Measurements from ENCODE around the gene KRT2.

Gene KRT2

DNA sequence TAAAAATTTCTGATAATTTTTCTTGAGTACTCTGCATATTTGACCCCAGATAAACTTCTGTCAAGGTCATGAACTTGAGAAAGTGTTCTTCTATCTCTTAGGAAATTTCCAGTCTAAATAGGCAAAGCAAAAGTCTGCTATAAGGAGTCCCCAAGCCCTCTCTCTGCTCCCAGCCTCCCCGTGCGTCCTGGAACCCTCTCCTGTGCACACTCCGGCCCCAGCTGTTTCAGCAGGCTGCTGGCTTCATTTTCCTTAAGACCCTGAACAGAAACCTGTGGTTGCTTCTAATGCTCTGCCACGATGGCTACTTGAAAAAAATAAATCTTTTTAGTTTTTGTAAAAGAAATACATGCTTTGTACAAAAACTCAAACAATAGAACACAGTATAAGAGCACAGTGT, 14.7 kb downstream of the KRT2 start:
- TF ChIP-seq EGR1 (IDR thresholded peaks at IDR 0.05) (no peak), ZBTB7A (IDR thresholded peaks at IDR 0.05; ENCODE audit: low read depth) (no peak), RAD21 (IDR thresholded peaks at IDR 0.05; ENCODE audit: low read depth) (no peak), TAF1 (IDR thresholded peaks at IDR 0.05; ENCODE audit: low read depth) (no peak), EP300 (IDR thresholded peaks at IDR 0.05; ENCODE audit: borderline replicate concordance) (no peak), YY1 (IDR thresholded peaks at IDR 0.05; ENCODE audit: low read depth) (no peak), CEBPB (IDR thresholded peaks at IDR 0.05) (no peak), TEAD4 (IDR thresholded peaks at IDR 0.05) (no peak), NFIC (IDR thresholded peaks at IDR 0.05) (no peak), FOXM1 (IDR thresholded peaks at IDR 0.05; ENCODE audit: borderline replicate concordance, low read depth) (no peak), CREB1 (IDR thresholded peaks at IDR 0.05; ENCODE audit: low read depth) (no peak), TCF12 (IDR thresholded peaks at IDR 0.05; ENCODE audit: low read depth) (no peak)
- TF ChIP-seq, protein P1, sequence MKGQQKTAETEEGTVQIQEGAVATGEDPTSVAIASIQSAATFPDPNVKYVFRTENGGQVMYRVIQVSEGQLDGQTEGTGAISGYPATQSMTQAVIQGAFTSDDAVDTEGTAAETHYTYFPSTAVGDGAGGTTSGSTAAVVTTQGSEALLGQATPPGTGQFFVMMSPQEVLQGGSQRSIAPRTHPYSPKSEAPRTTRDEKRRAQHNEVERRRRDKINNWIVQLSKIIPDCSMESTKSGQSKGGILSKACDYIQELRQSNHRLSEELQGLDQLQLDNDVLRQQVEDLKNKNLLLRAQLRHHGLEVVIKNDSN (IDR thresholded peaks at IDR 0.05), result no peak
- TF ChIP-seq, protein P2, sequence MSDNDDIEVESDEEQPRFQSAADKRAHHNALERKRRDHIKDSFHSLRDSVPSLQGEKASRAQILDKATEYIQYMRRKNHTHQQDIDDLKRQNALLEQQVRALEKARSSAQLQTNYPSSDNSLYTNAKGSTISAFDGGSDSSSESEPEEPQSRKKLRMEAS (IDR thresholded peaks at IDR 0.05), result no peak
- TF ChIP-seq, protein P3, sequence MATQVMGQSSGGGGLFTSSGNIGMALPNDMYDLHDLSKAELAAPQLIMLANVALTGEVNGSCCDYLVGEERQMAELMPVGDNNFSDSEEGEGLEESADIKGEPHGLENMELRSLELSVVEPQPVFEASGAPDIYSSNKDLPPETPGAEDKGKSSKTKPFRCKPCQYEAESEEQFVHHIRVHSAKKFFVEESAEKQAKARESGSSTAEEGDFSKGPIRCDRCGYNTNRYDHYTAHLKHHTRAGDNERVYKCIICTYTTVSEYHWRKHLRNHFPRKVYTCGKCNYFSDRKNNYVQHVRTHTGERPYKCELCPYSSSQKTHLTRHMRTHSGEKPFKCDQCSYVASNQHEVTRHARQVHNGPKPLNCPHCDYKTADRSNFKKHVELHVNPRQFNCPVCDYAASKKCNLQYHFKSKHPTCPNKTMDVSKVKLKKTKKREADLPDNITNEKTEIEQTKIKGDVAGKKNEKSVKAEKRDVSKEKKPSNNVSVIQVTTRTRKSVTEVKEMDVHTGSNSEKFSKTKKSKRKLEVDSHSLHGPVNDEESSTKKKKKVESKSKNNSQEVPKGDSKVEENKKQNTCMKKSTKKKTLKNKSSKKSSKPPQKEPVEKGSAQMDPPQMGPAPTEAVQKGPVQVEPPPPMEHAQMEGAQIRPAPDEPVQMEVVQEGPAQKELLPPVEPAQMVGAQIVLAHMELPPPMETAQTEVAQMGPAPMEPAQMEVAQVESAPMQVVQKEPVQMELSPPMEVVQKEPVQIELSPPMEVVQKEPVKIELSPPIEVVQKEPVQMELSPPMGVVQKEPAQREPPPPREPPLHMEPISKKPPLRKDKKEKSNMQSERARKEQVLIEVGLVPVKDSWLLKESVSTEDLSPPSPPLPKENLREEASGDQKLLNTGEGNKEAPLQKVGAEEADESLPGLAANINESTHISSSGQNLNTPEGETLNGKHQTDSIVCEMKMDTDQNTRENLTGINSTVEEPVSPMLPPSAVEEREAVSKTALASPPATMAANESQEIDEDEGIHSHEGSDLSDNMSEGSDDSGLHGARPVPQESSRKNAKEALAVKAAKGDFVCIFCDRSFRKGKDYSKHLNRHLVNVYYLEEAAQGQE (IDR thresholded peaks at IDR 0.05; ENCODE audit: low read depth), result no peak

DNA sequence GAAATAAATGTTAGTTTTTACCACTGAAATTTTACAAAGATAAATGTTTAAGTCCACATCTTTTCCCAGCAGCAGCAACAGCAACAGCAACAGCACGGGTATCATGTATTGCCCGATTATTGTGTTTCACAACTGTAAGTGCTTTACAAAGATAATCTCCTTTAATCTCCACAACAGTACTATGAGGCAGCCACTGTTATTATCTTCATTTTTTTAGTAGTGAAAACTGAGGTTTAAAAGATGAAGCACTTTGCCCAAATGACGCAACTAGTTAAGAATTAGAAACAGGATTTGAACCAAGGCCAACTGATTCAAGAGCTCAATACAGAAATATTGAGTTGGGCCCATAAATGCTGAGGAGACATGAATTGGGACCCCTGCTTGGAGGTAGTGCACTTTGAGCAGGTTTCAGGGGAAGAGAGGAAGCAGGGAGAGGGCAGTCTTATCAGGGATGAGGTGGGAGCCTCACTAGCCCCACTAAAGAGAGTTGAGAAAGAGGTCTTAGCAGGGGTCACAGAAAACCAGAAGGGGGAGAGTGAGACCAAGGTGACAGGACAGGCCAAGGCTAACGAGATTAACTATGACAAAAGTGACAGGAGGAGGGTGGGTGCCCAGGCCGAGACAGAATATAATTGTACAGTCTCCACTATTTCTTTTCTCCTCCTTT, 15.3 kb downstream of the KRT2 start:
- TF ChIP-seq NFIC (IDR thresholded peaks at IDR 0.05), result no peak
- no peak for TF ChIP-seq ZBTB7A (IDR thresholded peaks at IDR 0.05; ENCODE audit: low read depth)
- TF ChIP-seq YY1 (IDR thresholded peaks at IDR 0.05; ENCODE audit: low read depth), result no peak
- TF ChIP-seq CEBPB (IDR thresholded peaks at IDR 0.05), result no peak

DNA sequence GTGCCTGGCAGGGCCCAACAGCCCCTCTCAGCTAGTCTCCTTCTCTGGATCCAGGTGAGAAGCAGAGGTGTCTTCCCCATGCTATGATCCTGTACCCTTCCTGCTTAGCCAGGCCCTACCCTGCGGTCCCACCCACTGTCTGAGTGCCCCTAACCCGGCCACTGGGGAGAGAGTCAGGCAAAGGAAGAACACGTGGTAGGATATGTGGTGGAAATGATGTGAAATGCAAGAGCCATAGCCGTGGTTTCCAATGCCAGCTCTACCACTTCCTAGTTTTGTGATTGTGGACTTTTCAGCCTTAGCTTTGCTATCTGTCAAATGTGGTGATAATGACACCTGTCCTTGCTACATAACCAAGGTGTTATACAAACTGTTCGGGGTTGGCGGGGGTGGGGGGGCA, 15.8 kb downstream of the KRT2 start:
- TF ChIP-seq, protein P3 (IDR thresholded peaks at IDR 0.05; ENCODE audit: low read depth), result no peak

DNA sequence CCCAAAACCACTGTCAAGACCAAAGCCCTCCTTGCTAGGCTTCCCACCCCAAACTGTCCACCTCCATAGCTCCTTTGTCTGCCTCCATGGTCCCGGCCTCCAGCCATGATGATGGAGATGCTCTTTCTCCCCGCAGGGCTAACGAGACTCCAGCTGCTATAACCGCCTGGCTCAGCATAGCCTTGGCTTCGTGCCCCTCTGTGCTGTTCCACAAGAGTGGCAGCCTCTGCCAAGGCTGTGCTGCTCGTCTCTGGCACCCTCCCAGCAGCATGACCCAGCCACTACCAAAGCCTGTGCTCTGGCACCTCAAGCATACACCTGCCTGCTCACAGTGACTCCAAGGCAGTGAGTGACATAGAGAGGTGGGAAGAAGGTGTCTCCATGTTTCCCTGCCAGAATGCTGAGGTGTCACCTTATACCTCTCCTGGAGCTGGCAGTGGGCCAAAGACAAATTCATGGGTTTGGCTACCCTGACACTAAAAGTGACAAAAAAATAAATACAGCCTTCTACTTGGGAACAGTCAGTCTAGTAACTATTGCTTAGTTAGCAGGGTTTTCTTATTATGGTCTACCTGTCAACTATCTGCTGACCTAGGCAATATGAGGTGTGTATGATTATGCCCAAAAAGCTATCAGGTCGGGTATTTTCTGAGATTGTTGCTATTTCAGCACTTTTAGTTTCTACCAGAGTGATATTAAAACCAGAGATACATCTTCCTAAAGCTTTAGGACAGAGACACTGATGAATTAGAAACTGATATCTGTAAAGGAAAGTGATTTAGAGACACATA, 17.6 kb downstream of the KRT2 start:
- TF ChIP-seq RAD21 (IDR thresholded peaks at IDR 0.05; ENCODE audit: low read depth) (no peak), NFIC (IDR thresholded peaks at IDR 0.05) (peak; percentile 60)

DNA sequence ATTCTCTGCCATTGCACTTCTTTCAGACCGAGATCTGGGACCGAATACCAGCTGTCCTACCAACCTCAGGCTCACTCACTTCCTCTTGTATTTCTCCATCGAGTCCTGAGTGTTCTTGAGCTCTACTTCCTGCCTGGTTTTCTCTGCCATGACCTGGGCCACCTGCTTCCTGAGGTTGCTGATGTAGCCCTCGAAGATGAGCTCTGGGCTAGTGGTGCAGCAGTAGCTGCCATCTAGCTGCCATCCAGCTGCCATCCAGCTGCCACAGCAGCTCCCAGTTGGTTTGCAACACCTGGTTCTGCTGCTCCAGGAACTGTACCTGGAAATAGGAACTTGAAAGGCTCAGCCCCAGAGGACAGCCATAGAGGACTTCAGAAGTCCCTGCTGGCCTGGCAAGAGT, 18.6 kb downstream of the KRT2 start:
- no peak for TF ChIP-seq TEAD4 (IDR thresholded peaks at IDR 0.05)
- no peak for TF ChIP-seq TAF1 (IDR thresholded peaks at IDR 0.05; ENCODE audit: low read depth)
- TF ChIP-seq, protein P2 (IDR thresholded peaks at IDR 0.05), result no peak
- no peak for TF ChIP-seq CREB1 (IDR thresholded peaks at IDR 0.05; ENCODE audit: low read depth)
- no peak for TF ChIP-seq TCF12 (IDR thresholded peaks at IDR 0.05; ENCODE audit: low read depth)
- no peak for TF ChIP-seq ZBTB7A (IDR thresholded peaks at IDR 0.05; ENCODE audit: low read depth)
- TF ChIP-seq, protein P1 (IDR thresholded peaks at IDR 0.05), result no peak
- no peak for TF ChIP-seq FOXM1 (IDR thresholded peaks at IDR 0.05; ENCODE audit: borderline replicate concordance, low read depth)
- no peak for TF ChIP-seq YY1 (IDR thresholded peaks at IDR 0.05; ENCODE audit: low read depth)
- TF ChIP-seq NFIC (IDR thresholded peaks at IDR 0.05), result no peak
- no peak for TF ChIP-seq EP300 (IDR thresholded peaks at IDR 0.05; ENCODE audit: borderline replicate concordance)
- no peak for TF ChIP-seq RAD21 (IDR thresholded peaks at IDR 0.05; ENCODE audit: low read depth)
- no peak for TF ChIP-seq CEBPB (IDR thresholded peaks at IDR 0.05)
- TF ChIP-seq, protein P3 (IDR thresholded peaks at IDR 0.05; ENCODE audit: low read depth), result no peak
- TF ChIP-seq EGR1 (IDR thresholded peaks at IDR 0.05), result no peak
